Measurements from ENCODE around the gene TAF1D.
A peak's percentile ranks its signal among the peaks of the same experiment; 100 is the strongest.
"Not testable (repeated sequence)": the region's sequence is repeated elsewhere in the genome, so short reads cannot be mapped to it uniquely, and the experiment has no call there.

The TAF1D gene

GRCh38 chr11:93741094-93741881, at the start of gene TAF1D, which contains the start of gene C11orf54:
TSS of gene TAF1D (minus strand) at chr11:93741495. CDS start at chr11:93739304, 2,191 bp downstream.
TSS of gene C11orf54 (plus strand) at chr11:93741672. CDS start at chr11:93747394, 5,722 bp downstream.
- H3K27ac Mint-ChIP-seq = peak within 1 kb of the TSS; percentile 100
- H3K4me3 Mint-ChIP-seq = peak within 1 kb of the TSS; percentile 99
- peaks cover 68% of the 10 kb centered on the region for H3K36me3 Mint-ChIP-seq (ENCODE audit: low read depth)
- H3K4me1 Mint-ChIP-seq (ENCODE audit: low read depth) = peaks cover 53% of the 10 kb centered on the region
- no peaks in the 10 kb centered on the region for H3K27me3 Mint-ChIP-seq
- no peaks in the 10 kb centered on the region for H3K9me3 Mint-ChIP-seq
- intact Hi-C loops (cut with micrococcal nuclease) = loop anchor here (1.0 to 5.0 kb wide), 4 partner anchors 43 to 751 kb away; partner anchors contain the start of genes ANKRD49, CEP295, MED17 and MRE11

- peak overlapping the region; percentile 88 for H3K4me3 Mint-ChIP-seq
- intact Hi-C loops (cut with micrococcal nuclease) = loop anchor here (1.0 to 10.0 kb wide), 3 partner anchors 44 to 590 kb away; partner anchors contain the start of genes C11orf54, CEP295, SLC36A4 and TAF1D
- peaks cover 54% of the 10 kb centered on the region for H3K36me3 Mint-ChIP-seq (ENCODE audit: low read depth)
- no peaks in the 10 kb centered on the region for H3K27me3 Mint-ChIP-seq
- H3K4me1 Mint-ChIP-seq (ENCODE audit: low read depth) = peaks cover 31% of the 10 kb centered on the region
- H3K9me3 Mint-ChIP-seq = no peaks in the 10 kb centered on the region
- peak overlapping the region; percentile 90 for H3K27ac Mint-ChIP-seq
These were observed 43.7 kb upstream of the TAF1D start for GRCh38 chr11:93784935-93785360.

DNA sequence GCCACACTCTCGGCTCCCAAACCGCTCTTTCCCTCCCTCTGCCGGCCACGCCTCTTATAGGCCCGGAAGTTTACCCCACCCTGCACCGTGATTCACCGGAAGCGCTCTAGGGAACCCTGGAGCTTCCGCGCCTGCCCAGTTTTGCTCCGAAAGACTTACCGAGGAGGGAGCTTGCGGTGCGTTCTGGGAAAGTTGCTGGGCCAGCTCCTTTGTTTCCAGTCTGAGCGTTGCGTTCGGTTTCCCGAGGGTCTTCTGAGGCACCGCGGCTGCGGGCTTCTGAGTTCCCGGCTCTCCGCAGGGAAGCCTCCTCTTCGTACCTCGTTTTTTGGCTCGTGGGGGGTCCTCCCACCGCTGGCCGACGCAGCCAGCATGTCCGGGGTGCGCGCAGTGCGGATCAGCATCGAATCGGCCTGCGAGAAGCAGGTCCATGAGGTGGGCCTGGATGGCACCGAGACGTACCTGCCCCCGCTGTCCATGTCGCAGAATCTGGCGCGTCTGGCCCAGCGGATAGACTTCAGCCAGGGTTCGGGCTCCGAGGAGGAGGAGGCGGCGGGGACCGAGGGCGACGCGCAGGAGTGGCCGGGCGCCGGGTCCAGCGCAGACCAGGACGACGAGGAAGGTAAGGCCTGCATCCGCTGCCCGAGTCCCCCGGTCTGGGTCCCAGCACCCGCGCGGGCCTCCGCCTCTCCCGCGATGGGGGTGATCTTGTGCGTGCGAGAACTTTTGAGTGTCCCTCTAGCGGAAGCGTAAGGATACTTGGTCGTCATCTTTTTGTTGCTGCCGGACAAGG, 43.0 kb upstream of the TAF1D start, which contains the start of gene MED17:
Gene MED17 (plus strand): TSS at position 138 of the 790 bp plus-strand sequence. CDS start 232 bp downstream, at position 370.
- H3K4me1 Mint-ChIP-seq (ENCODE audit: low read depth) = peaks cover 31% of the 10 kb centered on the region

GRCh38 chr11:93783765-93784144, 42.5 kb upstream of the TAF1D start:
- no peaks in the 10 kb centered on the region for H3K27me3 Mint-ChIP-seq
- no peaks in the 10 kb centered on the region for H3K9me3 Mint-ChIP-seq
- H3K36me3 Mint-ChIP-seq (ENCODE audit: low read depth) = peaks cover 44% of the 10 kb centered on the region
- H3K4me3 Mint-ChIP-seq = peak overlapping the region; percentile 88
- peaks cover 31% of the 10 kb centered on the region for H3K4me1 Mint-ChIP-seq (ENCODE audit: low read depth)
- H3K27ac Mint-ChIP-seq = peak overlapping the region; percentile 90
- intact Hi-C loops (cut with micrococcal nuclease) = loop anchor here (1.0 to 10.0 kb wide), 3 partner anchors 42 to 589 kb away; partner anchors contain the start of genes C11orf54, CEP295, SLC36A4 and TAF1D

More for the DNA sequence above, 43.0 kb upstream of the TAF1D start, which contains the start of gene MED17:
- Mint-ChIP-seq H3K4me3 (peak within 1 kb of the TSS; percentile 88), H3K9me3 (no peaks in the 10 kb centered on the region), H3K27me3 (no peaks in the 10 kb centered on the region), H3K27ac (peak within 1 kb of the TSS; percentile 90), H3K36me3 (ENCODE audit: low read depth) (peaks cover 48% of the 10 kb centered on the region)
- intact Hi-C loops (cut with micrococcal nuclease) = loop anchor here (1.0 to 10.0 kb wide), 3 partner anchors 43 to 590 kb away; partner anchors contain the start of genes C11orf54, CEP295, SLC36A4 and TAF1D

DNA sequence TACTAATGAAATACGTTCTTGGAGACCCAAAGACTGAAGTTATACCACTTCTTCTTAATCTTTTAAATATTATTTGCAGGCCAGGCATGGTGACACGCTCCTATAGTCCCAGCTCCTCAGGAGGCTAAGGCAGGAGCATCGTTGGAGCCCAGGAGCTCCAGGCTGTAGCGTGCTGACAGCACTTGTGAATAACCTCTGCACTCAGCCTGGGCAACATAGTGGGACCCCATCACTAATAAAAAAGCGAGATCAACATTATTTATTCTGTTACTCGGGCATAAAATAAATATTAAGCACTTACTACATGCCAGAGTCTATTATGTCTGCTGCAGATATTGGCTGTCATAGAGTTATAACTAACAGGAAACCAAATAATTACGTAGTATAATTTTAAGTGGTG, 42.1 kb upstream of the TAF1D start:
- no peaks in the 10 kb centered on the region for H3K27me3 Mint-ChIP-seq
- H3K9me3 Mint-ChIP-seq = no peaks in the 10 kb centered on the region
- H3K4me1 Mint-ChIP-seq (ENCODE audit: low read depth) = peaks cover 31% of the 10 kb centered on the region
- peak overlapping the region; percentile 90 for H3K27ac Mint-ChIP-seq
- peaks cover 40% of the 10 kb centered on the region for H3K36me3 Mint-ChIP-seq (ENCODE audit: low read depth)
- intact Hi-C loops (cut with micrococcal nuclease) = loop anchor here (5.0 to 10.0 kb wide), 2 partner anchors 121 to 589 kb away; partner anchors contain the start of genes CEP295 and SLC36A4
- peak overlapping the region; percentile 88 for H3K4me3 Mint-ChIP-seq

DNA sequence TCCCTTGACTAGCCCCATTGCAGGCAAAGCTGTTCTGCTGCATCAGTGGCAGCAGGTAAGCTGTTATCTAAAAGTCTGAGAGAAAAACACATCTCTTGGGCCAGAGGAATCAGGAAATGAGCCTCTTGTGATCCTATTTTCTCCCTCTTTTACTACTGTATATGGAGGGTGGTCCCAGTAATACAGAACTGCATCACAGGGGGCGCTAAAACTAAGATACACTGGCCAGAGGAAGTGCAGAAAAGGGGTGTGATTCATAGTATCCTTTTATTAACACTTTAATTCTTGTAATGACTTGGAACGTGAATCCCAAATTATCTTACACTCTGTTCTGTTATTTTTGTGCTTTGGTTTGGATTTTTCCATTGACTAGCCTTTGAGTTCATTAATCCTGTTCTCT, 34.0 kb upstream of the TAF1D start:
- Mint-ChIP-seq H3K36me3 (ENCODE audit: low read depth) (no peaks in the 10 kb centered on the region), H3K9me3 (no peaks in the 10 kb centered on the region)

GRCh38 chr11:93774560-93774959, 33.3 kb upstream of the TAF1D start:
- H3K9me3 Mint-ChIP-seq; H3K36me3 Mint-ChIP-seq (ENCODE audit: low read depth); H3K27me3 Mint-ChIP-seq; H3K4me1 Mint-ChIP-seq (ENCODE audit: low read depth); intact Hi-C loops (cut with micrococcal nuclease); H3K4me3 Mint-ChIP-seq: not testable (repeated sequence)
- peak overlapping the region; percentile 52 for H3K27ac Mint-ChIP-seq

More for the DNA sequence above, 34.0 kb upstream of the TAF1D start:
- Mint-ChIP-seq H3K27ac (no peak overlapping the region), H3K27me3 (no peaks in the 10 kb centered on the region), H3K4me1 (ENCODE audit: low read depth) (peaks cover 8% of the 10 kb centered on the region), H3K4me3 (no peak overlapping the region)
- intact Hi-C loops (cut with micrococcal nuclease) = no loop called here

- intact Hi-C loops (cut with micrococcal nuclease) = no loop called here
- Mint-ChIP-seq H3K4me3 (no peak overlapping the region), H3K36me3 (ENCODE audit: low read depth) (no peaks in the 10 kb centered on the region), H3K27me3 (no peaks in the 10 kb centered on the region), H3K27ac (no peak overlapping the region), H3K9me3 (no peaks in the 10 kb centered on the region), H3K4me1 (ENCODE audit: low read depth) (peaks cover 18% of the 10 kb centered on the region)
These were observed 32.4 kb upstream of the TAF1D start for GRCh38 chr11:93773601-93774200.

GRCh38 chr11:93773045-93773477, 31.8 kb upstream of the TAF1D start:
- no peaks in the 10 kb centered on the region for H3K27me3 Mint-ChIP-seq
- no peaks in the 10 kb centered on the region for H3K9me3 Mint-ChIP-seq
- H3K4me1 Mint-ChIP-seq (ENCODE audit: low read depth) = peaks cover 22% of the 10 kb centered on the region
- no peak overlapping the region for H3K27ac Mint-ChIP-seq
- intact Hi-C loops (cut with micrococcal nuclease) = no loop called here
- no peaks in the 10 kb centered on the region for H3K36me3 Mint-ChIP-seq (ENCODE audit: low read depth)
- H3K4me3 Mint-ChIP-seq = no peak overlapping the region

DNA sequence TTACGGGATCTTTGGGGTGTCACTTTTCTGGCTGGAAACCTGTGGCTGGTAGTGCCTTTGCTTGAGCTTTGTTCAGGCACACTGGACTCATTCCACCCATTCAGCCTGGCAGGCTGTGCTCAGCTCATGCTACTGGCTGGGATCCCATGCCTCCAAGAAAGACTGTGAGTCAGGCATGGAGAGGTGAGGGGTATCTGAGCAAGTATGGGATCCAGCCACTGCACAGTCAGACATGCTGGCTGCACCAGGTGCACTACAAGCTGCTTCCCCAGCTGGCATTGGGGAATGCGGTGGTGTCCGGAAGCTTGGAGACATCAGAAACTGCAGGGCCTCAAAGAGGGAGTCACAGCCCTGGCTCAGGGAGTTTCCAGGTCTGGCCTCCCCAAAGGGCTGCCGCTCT, 30.8 kb upstream of the TAF1D start:
- Mint-ChIP-seq H3K36me3 (ENCODE audit: low read depth) (no peaks in the 10 kb centered on the region), H3K27me3 (no peaks in the 10 kb centered on the region), H3K4me1 (ENCODE audit: low read depth) (peaks cover 22% of the 10 kb centered on the region), H3K27ac (no peak overlapping the region), H3K4me3 (no peak overlapping the region), H3K9me3 (peaks cover 3% of the 10 kb centered on the region)
- intact Hi-C loops (cut with micrococcal nuclease) = no loop called here

DNA sequence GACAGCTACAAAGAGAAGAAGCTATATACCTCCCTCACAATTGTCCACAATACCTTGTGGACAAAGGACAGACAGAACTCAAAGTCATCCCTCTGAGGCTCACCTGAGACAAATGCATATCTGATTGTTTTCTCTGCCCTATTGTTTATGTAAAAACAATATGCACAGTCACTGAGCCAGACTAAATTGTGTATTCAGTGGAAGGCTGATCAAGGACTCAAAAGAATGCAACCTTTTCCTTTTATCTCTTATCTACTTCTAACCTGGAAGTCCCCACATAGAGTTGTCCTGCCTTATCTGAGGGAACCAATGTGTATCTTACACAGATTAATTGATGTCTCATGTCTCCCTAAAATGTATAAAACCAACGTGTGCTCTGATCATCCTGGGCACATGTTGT, 28.9 kb upstream of the TAF1D start:
- Mint-ChIP-seq H3K36me3 (ENCODE audit: low read depth) (peaks cover 4% of the 10 kb centered on the region), H3K4me1 (ENCODE audit: low read depth) (peaks cover 22% of the 10 kb centered on the region), H3K4me3 (no peak overlapping the region), H3K9me3 (peaks cover 9% of the 10 kb centered on the region), H3K27me3 (no peaks in the 10 kb centered on the region), H3K27ac (no peak overlapping the region)
- intact Hi-C loops (cut with micrococcal nuclease) = no loop called here

DNA sequence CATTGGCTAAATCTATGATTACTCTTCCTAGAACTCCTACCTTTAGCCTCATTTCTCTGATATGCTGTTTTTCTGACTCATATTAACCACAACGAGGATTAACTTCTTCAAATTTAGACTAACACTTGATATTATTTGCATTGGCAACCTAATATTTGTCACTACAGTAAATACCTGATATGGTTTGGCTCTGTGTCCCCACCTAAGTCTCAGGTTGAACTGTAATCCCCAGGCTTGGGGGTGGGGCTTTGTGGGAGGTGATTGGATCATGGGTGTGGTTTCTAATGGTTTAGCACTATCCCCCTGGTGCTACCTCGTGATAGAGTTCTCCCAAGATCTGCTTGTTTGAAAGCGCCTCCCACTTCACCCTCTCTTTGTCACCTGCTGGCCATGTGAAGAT, 25.7 kb upstream of the TAF1D start:
- peaks cover 23% of the 10 kb centered on the region for H3K36me3 Mint-ChIP-seq (ENCODE audit: low read depth)
- peaks cover 14% of the 10 kb centered on the region for H3K4me1 Mint-ChIP-seq (ENCODE audit: low read depth)
- no peak overlapping the region for H3K27ac Mint-ChIP-seq
- intact Hi-C loops (cut with micrococcal nuclease) = no loop called here
- H3K9me3 Mint-ChIP-seq = peaks cover 9% of the 10 kb centered on the region
- no peak overlapping the region for H3K4me3 Mint-ChIP-seq
- H3K27me3 Mint-ChIP-seq = no peaks in the 10 kb centered on the region

DNA sequence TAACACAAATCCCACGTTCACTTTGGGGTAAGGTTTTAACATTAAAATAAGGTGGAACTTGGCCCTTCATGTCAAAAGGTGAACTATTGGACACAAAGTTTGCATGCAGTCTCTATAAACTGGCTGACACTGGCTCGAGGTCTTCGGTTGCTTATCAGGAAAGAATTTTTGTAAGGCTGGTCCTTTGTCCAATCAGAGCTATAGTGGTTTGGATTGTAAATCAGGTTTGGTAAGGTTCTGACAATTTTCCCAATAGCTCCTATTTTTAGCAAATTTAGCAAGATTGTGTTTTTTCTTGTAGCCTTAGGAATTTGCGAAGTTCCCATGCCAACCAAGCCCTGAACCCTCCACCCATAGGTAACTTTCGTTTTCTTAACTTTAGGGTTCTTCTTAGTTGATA, 25.2 kb upstream of the TAF1D start:
- peaks cover 14% of the 10 kb centered on the region for H3K4me1 Mint-ChIP-seq (ENCODE audit: low read depth)
- no peak overlapping the region for H3K27ac Mint-ChIP-seq
- H3K9me3 Mint-ChIP-seq = peaks cover 9% of the 10 kb centered on the region
- H3K4me3 Mint-ChIP-seq = no peak overlapping the region
- intact Hi-C loops (cut with micrococcal nuclease) = no loop called here
- H3K27me3 Mint-ChIP-seq = no peaks in the 10 kb centered on the region
- peaks cover 25% of the 10 kb centered on the region for H3K36me3 Mint-ChIP-seq (ENCODE audit: low read depth)
